Measurements from ENCODE around the gene TRIM33. TPM values are rescaled to one million over a fixed set of nuclear protein-coding genes. Genes with fewer than 3 reads are reported as not detected.

Gene TRIM33
- total RNA-seq, 1 experiment from 2014 or later = 28.7 TPM

DNA sequence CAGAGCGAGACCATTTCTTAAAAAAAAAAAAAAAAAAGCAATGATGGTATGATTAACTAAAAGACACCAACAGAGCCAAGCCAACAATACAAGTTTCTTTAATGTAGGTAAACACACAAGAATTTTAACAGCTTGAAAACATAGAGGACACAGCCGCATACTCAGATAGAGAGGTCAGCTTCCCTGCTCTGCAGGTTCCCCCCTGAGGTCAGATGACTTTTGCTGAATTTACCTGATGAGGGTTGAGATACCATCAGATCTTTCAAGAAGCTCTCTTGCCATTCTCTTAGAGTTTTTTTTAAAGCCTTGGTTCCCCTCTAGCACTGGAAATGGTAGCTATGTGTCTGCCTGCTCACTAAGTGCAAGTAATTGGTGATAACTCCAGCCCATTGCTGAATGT is 39.3 kb upstream of the TRIM33 start:
- H3K36me3 Mint-ChIP-seq (ENCODE audit: insufficient read depth, unreplicated experiment) = no peaks in the 10 kb centered on the region
- intact Hi-C loops (cut with micrococcal nuclease; ENCODE audit: unreplicated experiment) = no loop called here
- Histone ChIP-seq H3K4me1 (0 out of 2 replicates have a peak, but pooled peaks cover 6% of the 10 kb centered on the region), H3K9me3 (no peaks in the 10 kb centered on the region), H3K27me3 (replicated peaks; ENCODE audit: control insufficient read depth, insufficient read depth, low read length) (no peaks in the 10 kb centered on the region), H3K4me3 (ENCODE audit: low read depth, low read length) (no peak overlapping the region), H3K36me3 (ENCODE audit: control insufficient read depth, insufficient read depth, low read length) (no peaks in the 10 kb centered on the region)
- peaks cover 18% of the 10 kb centered on the region for H3K4me1 Mint-ChIP-seq (ENCODE audit: low read depth, unreplicated experiment)
- ChIA-PET CTCF (no interaction called here), POLR2A (interaction anchor here (0.6 kb wide), 1 partner anchor 40 kb away, joined by 5 read pairs; the partner anchor contains the start of gene TRIM33)
- TF ChIP-seq, protein P1, sequence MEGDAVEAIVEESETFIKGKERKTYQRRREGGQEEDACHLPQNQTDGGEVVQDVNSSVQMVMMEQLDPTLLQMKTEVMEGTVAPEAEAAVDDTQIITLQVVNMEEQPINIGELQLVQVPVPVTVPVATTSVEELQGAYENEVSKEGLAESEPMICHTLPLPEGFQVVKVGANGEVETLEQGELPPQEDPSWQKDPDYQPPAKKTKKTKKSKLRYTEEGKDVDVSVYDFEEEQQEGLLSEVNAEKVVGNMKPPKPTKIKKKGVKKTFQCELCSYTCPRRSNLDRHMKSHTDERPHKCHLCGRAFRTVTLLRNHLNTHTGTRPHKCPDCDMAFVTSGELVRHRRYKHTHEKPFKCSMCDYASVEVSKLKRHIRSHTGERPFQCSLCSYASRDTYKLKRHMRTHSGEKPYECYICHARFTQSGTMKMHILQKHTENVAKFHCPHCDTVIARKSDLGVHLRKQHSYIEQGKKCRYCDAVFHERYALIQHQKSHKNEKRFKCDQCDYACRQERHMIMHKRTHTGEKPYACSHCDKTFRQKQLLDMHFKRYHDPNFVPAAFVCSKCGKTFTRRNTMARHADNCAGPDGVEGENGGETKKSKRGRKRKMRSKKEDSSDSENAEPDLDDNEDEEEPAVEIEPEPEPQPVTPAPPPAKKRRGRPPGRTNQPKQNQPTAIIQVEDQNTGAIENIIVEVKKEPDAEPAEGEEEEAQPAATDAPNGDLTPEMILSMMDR (IDR thresholded peaks at IDR 0.05; ENCODE audit: insufficient read depth in 1 of 2, low read depth in 1 of 2, low read length in 1 of 2, severe bottlenecking in 1 of 2, unreplicated experiment in 1 of 2) = no peak
- no peak overlapping the region for H3K4me3 Mint-ChIP-seq (ENCODE audit: unreplicated experiment)
- no peak overlapping the region for H3K27ac Mint-ChIP-seq (ENCODE audit: unreplicated experiment)
- no peaks in the 10 kb centered on the region for H3K9me3 Mint-ChIP-seq (ENCODE audit: unreplicated experiment)
- no peaks in the 10 kb centered on the region for H3K27me3 Mint-ChIP-seq (ENCODE audit: insufficient read depth, unreplicated experiment)
- DNase-seq = no peak
- BruUV-seq (replicated peaks) = no TSS peak

DNA sequence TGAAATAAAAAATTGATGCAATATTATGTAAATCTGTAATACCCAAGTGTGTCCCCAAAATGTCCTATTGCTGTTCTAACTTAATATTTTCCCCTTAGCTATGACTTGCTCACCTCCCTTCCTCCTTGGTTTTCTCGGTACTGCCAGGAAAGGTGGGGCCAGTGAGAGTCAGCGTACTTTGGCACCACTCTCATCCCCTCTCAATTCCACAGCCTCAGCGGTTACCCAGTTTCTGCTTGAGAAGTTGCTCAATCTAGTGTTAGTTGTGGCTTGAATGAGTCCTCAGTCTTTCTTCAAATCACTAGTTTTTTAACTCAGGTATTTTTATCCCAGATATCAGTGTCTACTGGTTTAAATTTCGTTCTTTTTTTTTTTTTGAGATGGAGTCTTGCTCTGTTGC is 38.1 kb upstream of the TRIM33 start:
- intact Hi-C loops (cut with micrococcal nuclease; ENCODE audit: unreplicated experiment) = no loop called here
- POLR2A ChIA-PET = no interaction called here
- Mint-ChIP-seq H3K27me3 (ENCODE audit: insufficient read depth, unreplicated experiment) (no peaks in the 10 kb centered on the region), H3K4me1 (ENCODE audit: low read depth, unreplicated experiment) (peaks cover 13% of the 10 kb centered on the region), H3K9me3 (ENCODE audit: unreplicated experiment) (no peaks in the 10 kb centered on the region), H3K36me3 (ENCODE audit: insufficient read depth, unreplicated experiment) (no peaks in the 10 kb centered on the region), H3K27ac (ENCODE audit: unreplicated experiment) (no peak overlapping the region), H3K4me3 (ENCODE audit: unreplicated experiment) (no peak overlapping the region)
- DNase-seq = no peak
- TF ChIP-seq, protein P1 (IDR thresholded peaks at IDR 0.05; ENCODE audit: insufficient read depth in 1 of 2, low read depth in 1 of 2, low read length in 1 of 2, severe bottlenecking in 1 of 2, unreplicated experiment in 1 of 2) = no peak
- H3K4me1 ChIP-seq = 0 out of 2 replicates have a peak, but pooled peaks cover 6% of the 10 kb centered on the region
- H3K27me3 ChIP-seq (replicated peaks; ENCODE audit: control insufficient read depth, insufficient read depth, low read length) = no peaks in the 10 kb centered on the region
- H3K9me3 ChIP-seq = no peaks in the 10 kb centered on the region
- no TSS peak for BruUV-seq (replicated peaks)
- no peak overlapping the region for H3K4me3 ChIP-seq (ENCODE audit: low read depth, low read length)
- no peaks in the 10 kb centered on the region for H3K36me3 ChIP-seq (ENCODE audit: control insufficient read depth, insufficient read depth, low read length)
- CTCF ChIA-PET = no interaction called here

DNA sequence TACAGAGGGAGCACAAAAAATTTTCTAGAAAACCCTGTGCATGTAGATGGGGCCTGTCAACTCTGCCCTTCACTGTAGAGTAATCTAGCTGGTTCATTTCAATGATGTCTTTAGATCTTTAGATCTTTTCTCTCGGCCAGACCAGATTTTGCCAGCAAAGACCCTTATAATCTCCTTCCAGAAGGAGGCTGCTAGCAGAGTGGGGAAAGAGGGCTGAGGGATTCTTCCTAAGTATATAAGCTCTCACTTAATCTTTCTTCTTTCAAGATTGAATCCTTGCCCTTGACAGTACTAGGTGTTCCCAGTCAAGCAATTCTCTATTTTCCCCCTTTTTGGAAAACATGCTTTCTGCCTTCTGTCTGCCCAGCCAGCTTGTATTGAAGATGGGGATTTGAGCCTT is 36.1 kb upstream of the TRIM33 start:
- Histone ChIP-seq H3K27me3 (replicated peaks; ENCODE audit: control insufficient read depth, insufficient read depth, low read length) (no peaks in the 10 kb centered on the region), H3K4me3 (ENCODE audit: low read depth, low read length) (no peak overlapping the region), H3K9me3 (no peaks in the 10 kb centered on the region), H3K4me1 (0 out of 2 replicates have a peak, but pooled peaks cover 6% of the 10 kb centered on the region), H3K36me3 (ENCODE audit: control insufficient read depth, insufficient read depth, low read length) (no peaks in the 10 kb centered on the region)
- ChIA-PET POLR2A (no interaction called here), CTCF (no interaction called here)
- H3K4me3 Mint-ChIP-seq (ENCODE audit: unreplicated experiment) = no peak overlapping the region
- TF ChIP-seq, protein P1 (IDR thresholded peaks at IDR 0.05; ENCODE audit: insufficient read depth in 1 of 2, low read depth in 1 of 2, low read length in 1 of 2, severe bottlenecking in 1 of 2, unreplicated experiment in 1 of 2) = no peak
- intact Hi-C loops (cut with micrococcal nuclease; ENCODE audit: unreplicated experiment) = no loop called here
- no TSS peak for BruUV-seq (replicated peaks)
- no peaks in the 10 kb centered on the region for H3K36me3 Mint-ChIP-seq (ENCODE audit: insufficient read depth, unreplicated experiment)
- H3K27ac Mint-ChIP-seq (ENCODE audit: unreplicated experiment) = no peak overlapping the region
- peaks cover 13% of the 10 kb centered on the region for H3K4me1 Mint-ChIP-seq (ENCODE audit: low read depth, unreplicated experiment)
- no peak for DNase-seq
- H3K9me3 Mint-ChIP-seq (ENCODE audit: unreplicated experiment) = no peaks in the 10 kb centered on the region
- no peaks in the 10 kb centered on the region for H3K27me3 Mint-ChIP-seq (ENCODE audit: insufficient read depth, unreplicated experiment)
